T1000 (cell line): ENCODE data around the gene DDX49.

ENCODE experiments used
- DNase-seq: peaks from one replicate; lab custom pipeline; 2025; ENCODE audit warnings: mixed read lengths; lab: John Stamatoyannopoulos, UW

The DDX49 gene

DNA sequence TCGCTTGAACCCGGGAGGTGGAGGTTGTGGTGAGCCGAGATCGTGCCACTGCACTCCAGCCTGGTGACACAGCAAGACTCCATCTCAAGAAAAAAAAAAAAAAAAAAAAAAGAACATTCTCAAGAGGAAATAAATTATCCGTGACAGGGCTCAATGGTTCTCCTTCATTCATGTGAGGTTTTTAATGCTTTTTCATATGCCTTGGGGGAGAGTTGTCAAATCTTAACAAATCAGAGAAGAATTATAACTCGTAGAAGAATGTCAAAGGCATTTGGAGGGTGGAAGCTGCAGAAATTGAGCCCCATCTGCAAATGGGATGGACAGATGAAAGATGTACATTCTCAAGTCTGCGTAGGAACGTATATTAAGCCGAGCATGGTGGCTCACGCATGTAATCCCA, 56.4 kb downstream of the DDX49 start:
- DNase-seq, result no peak
